ENCODE measurements around the gene KCNK1. TPM values are rescaled to one million over a fixed set of nuclear protein-coding genes. Genes with fewer than 3 reads are reported as not detected.

Gene KCNK1
- total and polyA plus RNA-seq, 12 donors, result 0.83 to 9.7 (median 3.7) TPM

GRCh38 chr1:233689017-233689747 is 75.3 kb downstream of the KCNK1 start:
- no peak overlapping the region for H3K27ac ChIP-seq
- H3K4me1 ChIP-seq (replicated peaks in 1 of 2), result no peaks in the 10 kb centered on the region
- TF ChIP-seq CTCF (IDR thresholded peaks at IDR 0.05) (no peak), POLR2A (IDR thresholded peaks at IDR 0.05) (no peak)
- H3K27me3 ChIP-seq, result no peaks in the 10 kb centered on the region
- H3K36me3 ChIP-seq (replicated peaks in 1 of 2), result no peaks in the 10 kb centered on the region
- DNase-seq, result no peak
- no peak overlapping the region for H3K4me3 ChIP-seq
- WGBS, 4 donors, result 72 to 84% (median 81%) methylated on average over 2 to 3 of the region's 3 CpGs
- H3K9me3 ChIP-seq (replicated peaks in 1 of 3), result no peaks in the 10 kb centered on the region
- intact Hi-C loops (cut with DNase I), result no loop called here

GRCh38 chr1:233689748-233690254 is 75.9 kb downstream of the KCNK1 start:
- intact Hi-C loops (cut with DNase I), result no loop called here
- 63 to 68% (median 65%) methylated on average over 3 of the region's 3 CpGs for WGBS, 4 donors
- Histone ChIP-seq H3K9me3 (replicated peaks in 1 of 3) (no peaks in the 10 kb centered on the region), H3K27me3 (no peaks in the 10 kb centered on the region), H3K27ac (no peak overlapping the region), H3K36me3 (replicated peaks in 1 of 2) (no peaks in the 10 kb centered on the region), H3K4me3 (no peak overlapping the region), H3K4me1 (replicated peaks in 1 of 2) (no peaks in the 10 kb centered on the region)
- no peak for DNase-seq
- no peak for TF ChIP-seq CTCF (IDR thresholded peaks at IDR 0.05)
- TF ChIP-seq POLR2A (IDR thresholded peaks at IDR 0.05), result no peak

- Histone ChIP-seq H3K36me3 (replicated peaks in 1 of 2) (no peaks in the 10 kb centered on the region), H3K27ac (no peak overlapping the region), H3K27me3 (no peaks in the 10 kb centered on the region), H3K4me1 (replicated peaks in 1 of 2) (no peaks in the 10 kb centered on the region), H3K9me3 (replicated peaks in 1 of 3) (no peaks in the 10 kb centered on the region), H3K4me3 (no peak overlapping the region)
- intact Hi-C loops (cut with DNase I), result no loop called here
- no peak for TF ChIP-seq POLR2A (IDR thresholded peaks at IDR 0.05)
- TF ChIP-seq CTCF (IDR thresholded peaks at IDR 0.05), result no peak
- DNase-seq, result no peak
These were observed 82.0 kb downstream of the KCNK1 start for GRCh38 chr1:233695901-233696300.

- intact Hi-C loops (cut with DNase I), result no loop called here
- no peaks in the 10 kb centered on the region for H3K27me3 ChIP-seq
- WGBS, 4 donors, result 79 to 86% (median 85%) methylated on average over 2 of the region's 2 CpGs
- H3K36me3 ChIP-seq (replicated peaks in 1 of 2), result no peaks in the 10 kb centered on the region
- no peak for DNase-seq
- H3K9me3 ChIP-seq (replicated peaks in 1 of 3), result no peaks in the 10 kb centered on the region
- no peak overlapping the region for H3K27ac ChIP-seq
- H3K4me3 ChIP-seq, result no peak overlapping the region
- no peaks in the 10 kb centered on the region for H3K4me1 ChIP-seq (replicated peaks in 1 of 2)
- TF ChIP-seq POLR2A (IDR thresholded peaks at IDR 0.05), result no peak
- no peak for TF ChIP-seq CTCF (IDR thresholded peaks at IDR 0.05)
These were observed 86.4 kb downstream of the KCNK1 start for GRCh38 chr1:233700338-233700737.
